Lower leg skin (tissue), 3 donors: ENCODE measurements around the gene ZNF44.

Source experiments
- POLR2A ChIP-seq, 2 donors: fragments of 450-650 bp; IDR thresholded peaks; one replicate each; pipeline ENCODE4 v1.6.1; 2016 to 2017; ENCODE audit warnings: antibody characterized with exemption in 2 of 2, mild to moderate bottlenecking in 1 of 2, moderate library complexity in 1 of 2
- TF ChIP-seq, protein P1 (sequence below), 3 donors: fragments of 450-650 bp; IDR thresholded peaks; one replicate each; pipeline ENCODE4 v1.5.1; 2016; ENCODE audit warnings: antibody characterized with exemption in 3 of 3, mild to moderate bottlenecking in 3 of 3, moderate library complexity in 2 of 3

DNA sequence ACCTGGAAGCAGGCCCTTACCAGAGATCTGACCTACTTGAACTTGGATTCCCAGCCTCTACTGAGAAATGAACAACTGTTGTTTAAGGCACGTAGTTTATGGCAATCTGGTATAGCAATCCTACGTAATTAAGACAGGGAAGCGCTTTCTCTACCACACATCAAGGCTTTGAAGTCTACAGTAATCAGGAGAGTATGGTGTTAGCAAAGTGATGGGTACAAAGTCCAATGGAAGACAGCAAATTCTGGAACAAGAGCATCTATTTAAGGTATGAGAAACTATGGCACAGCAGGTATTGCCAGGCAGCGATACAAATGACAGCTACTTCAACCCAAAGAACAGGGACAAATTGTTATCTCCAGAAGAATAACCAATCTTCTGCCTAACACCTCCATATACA, 35.7 kb upstream of the ZNF44 start:
- no peak for TF ChIP-seq POLR2A (IDR thresholded peaks at IDR 0.05)
- TF ChIP-seq, protein P1, sequence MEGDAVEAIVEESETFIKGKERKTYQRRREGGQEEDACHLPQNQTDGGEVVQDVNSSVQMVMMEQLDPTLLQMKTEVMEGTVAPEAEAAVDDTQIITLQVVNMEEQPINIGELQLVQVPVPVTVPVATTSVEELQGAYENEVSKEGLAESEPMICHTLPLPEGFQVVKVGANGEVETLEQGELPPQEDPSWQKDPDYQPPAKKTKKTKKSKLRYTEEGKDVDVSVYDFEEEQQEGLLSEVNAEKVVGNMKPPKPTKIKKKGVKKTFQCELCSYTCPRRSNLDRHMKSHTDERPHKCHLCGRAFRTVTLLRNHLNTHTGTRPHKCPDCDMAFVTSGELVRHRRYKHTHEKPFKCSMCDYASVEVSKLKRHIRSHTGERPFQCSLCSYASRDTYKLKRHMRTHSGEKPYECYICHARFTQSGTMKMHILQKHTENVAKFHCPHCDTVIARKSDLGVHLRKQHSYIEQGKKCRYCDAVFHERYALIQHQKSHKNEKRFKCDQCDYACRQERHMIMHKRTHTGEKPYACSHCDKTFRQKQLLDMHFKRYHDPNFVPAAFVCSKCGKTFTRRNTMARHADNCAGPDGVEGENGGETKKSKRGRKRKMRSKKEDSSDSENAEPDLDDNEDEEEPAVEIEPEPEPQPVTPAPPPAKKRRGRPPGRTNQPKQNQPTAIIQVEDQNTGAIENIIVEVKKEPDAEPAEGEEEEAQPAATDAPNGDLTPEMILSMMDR (IDR thresholded peaks at IDR 0.05) = no peak
